K562 (cell line): ENCODE measurements around the gene NEURL1B. TPM values are rescaled to one million over a fixed set of nuclear protein-coding genes. Genes with fewer than 3 reads are reported as not detected.

Source experiments
- ATAC-seq: fragments of 200-7000 bp; cut with Tn5 transposase; 3 replicates; pipeline ENCODE4 v1.9.1; 2020; ENCODE audit warnings: moderate library complexity
- BruUV-seq: library from RNA; stranded (reverse); fragments of 400-500 nt; replicated peaks from 2 replicates; lab custom pipeline; 2021; lab: Mats Ljungman, UMichigan
- CTCF ChIA-PET: fragments of 300-600 bp; formaldehyde crosslinking; extraction: SDS; loops from one replicate; lab custom pipeline; 2021; ENCODE audit warnings: low intra/inter-chr PET ratio; lab: Yijun Ruan, JAX
- POLR2A ChIA-PET: fragments of 300-600, 350-650 bp; sonication (Branson Sonifier 250); formaldehyde crosslinking; extraction: SDS; loops from one replicate; lab custom pipeline; 2021; ENCODE audit warnings: antibody characterized with exemption, inconsistent platforms; lab: Yijun Ruan, JAX
- DNase-seq, 4 experiments: peaks; one replicate each; pipeline versions ENCODE4 v3.0.0 to v3.0.0-alpha.2; 2011 to 2018; ENCODE audit warnings: low spot score in 3 of 4, mixed read lengths in 3 of 4; ENCODE audit errors: extremely low read depth in 1 of 4
- FAIRE-seq: peaks from 2 replicates; lab custom pipeline; 2011; peaks lifted over from hg19 to GRCh38; lab: Jason Lieb, UNC
- H2AFZ ChIP-seq: 2 replicates; pipeline ENCODE4 v1.6.0; 2011; ENCODE audit warnings: low read depth, low read length, control low read depth, inconsistent platforms
- H3K27ac ChIP-seq: fragments of 200-600 bp; 3 replicates; pipeline ENCODE4 v1.8.0; 2011; ENCODE audit warnings: low read depth, mild to moderate bottlenecking, control low read depth, inconsistent platforms, low read length, moderate library complexity, mixed read lengths; ENCODE audit errors: extremely low read depth
- H3K27me3 ChIP-seq, 2 experiments: fragments of 300-600 bp in 1 of 2; 2 replicates in 1 of 2; 3 replicates in 1 of 2; pipeline versions ENCODE4 v1.6.0 to v1.8.0; 2011; ENCODE audit warnings: inconsistent platforms in 2 of 2, low read length in 2 of 2, mild to moderate bottlenecking in 1 of 2, mixed read lengths in 1 of 2, moderate library complexity in 1 of 2; ENCODE audit not compliant: control insufficient read depth in 2 of 2, insufficient read depth in 2 of 2
- H3K36me3 ChIP-seq: fragments of 300-600 bp; 3 replicates; pipeline ENCODE4 v1.8.0; 2011; ENCODE audit warnings: mild to moderate bottlenecking, low read length, inconsistent platforms; ENCODE audit not compliant: control insufficient read depth, insufficient read depth
- H3K4me1 ChIP-seq, 2 experiments: fragments of 200-600 bp in 1 of 2; replicated peaks in 1 of 2; 2 replicates in 1 of 2; 3 replicates in 1 of 2; pipeline versions ENCODE4 v1.5.1 to v1.8.0; 2011; ENCODE audit warnings: inconsistent platforms in 2 of 2, low read length in 2 of 2, mild to moderate bottlenecking in 1 of 2, mixed read lengths in 1 of 2, moderate library complexity in 1 of 2; ENCODE audit not compliant: control insufficient read depth in 2 of 2, insufficient read depth in 2 of 2
- H3K4me2 ChIP-seq: 2 replicates; pipeline ENCODE4 v1.6.1; 2011; ENCODE audit warnings: low read length, control low read depth, inconsistent platforms, mixed read lengths; ENCODE audit not compliant: insufficient read depth
- H3K4me3 ChIP-seq: fragments of 200-600 bp; sonication (generic), shearing (Covaris generic); 2 replicates; pipeline ENCODE4 v1.5.1; 2016; ENCODE audit warnings: control low read depth, inconsistent platforms
- H3K79me2 ChIP-seq: fragments of 200-600 bp; 3 replicates; pipeline ENCODE4 v1.8.0; 2011; ENCODE audit warnings: low read length, inconsistent platforms; ENCODE audit not compliant: control insufficient read depth, insufficient read depth
- H3K9ac ChIP-seq, 2 experiments: 2 replicates each; pipeline versions ENCODE4 v1.6.0 to v1.6.1; 2011; ENCODE audit warnings: low read depth in 2 of 2, low read length in 2 of 2, control low read depth in 1 of 2, inconsistent platforms in 1 of 2, mild to moderate bottlenecking in 1 of 2, mixed read lengths in 1 of 2; ENCODE audit not compliant: insufficient read depth in 1 of 2
- H3K9me1 ChIP-seq: one replicate; pipeline ENCODE4 v1.6.0; 2011; ENCODE audit warnings: inconsistent platforms, mild to moderate bottlenecking, low read length, moderate library complexity; ENCODE audit not compliant: control insufficient read depth, insufficient read depth
- H3K9me3 ChIP-seq: replicated peaks from 2 replicates; pipeline ENCODE4 v1.5.1; 2011; ENCODE audit warnings: low read depth, low read length, inconsistent platforms; ENCODE audit not compliant: control insufficient read depth, insufficient read depth
- H4K20me1 ChIP-seq: replicated peaks from 2 replicates; pipeline ENCODE4 v1.6.1; 2011; ENCODE audit warnings: low read length, inconsistent platforms, mixed read lengths; ENCODE audit not compliant: control insufficient read depth, insufficient read depth
- ASH1L ChIP-seq: fragments of 450-650 bp; IDR thresholded peaks from 2 replicates; pipeline ENCODE4 v1.6.1; 2018; ENCODE audit warnings: borderline replicate concordance, mild to moderate bottlenecking, low read depth; ENCODE audit not compliant: partially characterized antibody
- CHD1 ChIP-seq: fragments of 200-600 bp; sonication (generic); IDR thresholded peaks from one replicate; pipeline ENCODE4 v1.6.1; 2012; ENCODE audit warnings: mild to moderate bottlenecking, moderate library complexity, low read length, inconsistent platforms
- L3MBTL2 ChIP-seq: fragments of 450-650 bp; IDR thresholded peaks from 2 replicates; pipeline ENCODE4 v1.6.1; 2016; ENCODE audit warnings: mild to moderate bottlenecking, moderate library complexity
- MXI1 ChIP-seq: IDR thresholded peaks from 2 replicates; pipeline ENCODE4 v1.6.1; 2011; ENCODE audit warnings: low read depth, mild to moderate bottlenecking, improper control_type of control experiment, low read length
- RNF2 ChIP-seq: sonication (generic); IDR thresholded peaks from 2 replicates; pipeline ENCODE4 v1.6.1; 2016
- SOX6 ChIP-seq: fragments of 450-650 bp; IDR thresholded peaks from 2 replicates; pipeline ENCODE4 v1.6.1; 2014; ENCODE audit warnings: mild to moderate bottlenecking
- TAF15 ChIP-seq: fragments of 200-400 bp; formaldehyde crosslinking; IDR thresholded peaks from 2 replicates; pipeline ENCODE4 v1.6.1; 2017; ENCODE audit warnings: mild to moderate bottlenecking, low read depth, low read length, moderate library complexity
- TRIM24 ChIP-seq, 2 experiments: fragments of 450-650 bp; IDR thresholded peaks; 2 replicates each; pipeline ENCODE4 v1.6.1; 2016
- ZNF133 ChIP-seq: fragments of 250-450 bp; sonication (Bioruptor Pico); IDR thresholded peaks from 2 replicates; pipeline ENCODE4 v1.4.0; 2020; ENCODE audit warnings: mild to moderate bottlenecking
- ZNF23 ChIP-seq: fragments of 250-450 bp; sonication (Bioruptor Pico); IDR thresholded peaks from 2 replicates; pipeline ENCODE4 v1.4.0; 2020; ENCODE audit warnings: mild to moderate bottlenecking
- ZNF24 ChIP-seq: fragments of 450-650 bp; IDR thresholded peaks from 2 replicates; pipeline ENCODE4 v1.6.1; 2016
- ZZZ3 ChIP-seq: fragments of 450-650 bp; IDR thresholded peaks from 2 replicates; pipeline ENCODE4 v1.6.1; 2016; ENCODE audit warnings: antibody characterized with exemption, mild to moderate bottlenecking, moderate library complexity
- WGBS: fragments of 100-300 bp; shearing (Covaris generic); methylation state at CpG from one replicate; pipeline ENCODE4 v1.1.6; 2016; ENCODE audit warnings: low coverage, mixed read lengths; ENCODE audit not compliant: insufficient coverage; ENCODE audit errors: missing lambda C conversion rate; 5-methylcytosine and 5-hydroxymethylcytosine counted together
- in situ Hi-C: fragments of 300-500 bp; cut with MboI; formaldehyde crosslinking; loops from 4 replicates; pipeline ENCODE4 v1.15.0; 2018; ENCODE audit warnings: inconsistent platforms, mixed read lengths
- intact Hi-C: fragments of 100-400 bp; cut with micrococcal nuclease; formaldehyde crosslinking; loops from 2 replicates; pipeline ENCODE4 v1.14.2; 2022
- polyA plus RNA-seq, 8 experiments: library from polyadenylated mRNA; depleted of rRNA in 4 of 8; stranded (reverse) in 5 of 8; unstranded in 3 of 8; fragments of >200 nt; fragmentation: Nextera tagmentation in 2 of 8; fragmentation: Illumina TruSeq in 1 of 8; extraction: Ambion mirVana in 2 of 8; extraction: Trizol in 1 of 8; gene quantifications; 2 replicates each; pipeline versions ENCODE4 v1.2.1 to v1.2.3, GENCODE V29; 2011 to 2014; ENCODE audit warnings: inconsistent platforms in 1 of 8, missing spikeins in 1 of 8
- total RNA-seq, 7 experiments: library from RNA; depleted of rRNA in 6 of 7; stranded (reverse); fragments of >200 nt in 6 of 7; fragmentation: Illumina TruSeq in 2 of 7; extraction: Trizol in 2 of 7; gene quantifications; 2 replicates each; pipeline versions ENCODE4 v1.2.1 to v1.2.3, GENCODE V29; 2011 to 2021; ENCODE audit warnings: low replicate concordance in 1 of 7
- TF ChIP-seq, protein P1 (sequence below): fragments of 250-450 bp; sonication (Bioruptor Pico); IDR thresholded peaks from 2 replicates; pipeline ENCODE4 v1.4.0; 2020; ENCODE audit warnings: mild to moderate bottlenecking
- TF ChIP-seq, protein P2 (sequence below): sonication (generic); formaldehyde crosslinking; IDR thresholded peaks from 2 replicates; pipeline ENCODE4 v1.5.0; 2020; ENCODE audit warnings: missing genetic modification reagents
- TF ChIP-seq, protein P3 (sequence below): fragments of 200-800 bp; sonication (Bioruptor generic); IDR thresholded peaks from 2 replicates; pipeline ENCODE4 v1.6.1; 2017; ENCODE audit warnings: missing genetic modification characterization, missing compliant biosample characterization

The NEURL1B gene
- total and polyA plus RNA-seq, 9 of the 15 experiments (the other 6 are each of a cell fraction or from before 2014, with no cell fraction given): 0.04 TPM; not detected in 8

DNA sequence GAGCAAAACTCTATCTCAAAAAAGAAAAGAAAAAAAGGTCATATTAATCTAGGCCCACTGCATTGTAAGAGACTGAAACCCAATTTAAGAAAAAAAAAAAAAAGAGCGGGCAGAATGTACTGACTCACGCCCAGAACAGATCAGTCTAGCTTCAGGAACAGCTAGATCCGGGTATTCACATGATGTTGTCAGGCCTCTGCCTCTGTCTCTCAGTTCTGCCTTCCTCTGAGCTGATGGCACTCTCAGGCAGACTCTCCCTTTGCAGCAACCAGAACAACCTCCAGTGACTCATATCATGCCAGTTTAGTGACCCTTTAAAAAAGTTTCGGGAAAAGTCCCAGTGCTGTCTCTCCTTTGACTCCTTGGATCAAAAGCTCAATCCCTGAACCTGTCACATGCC, 53.0 kb downstream of the NEURL1B start:
- Histone ChIP-seq H3K9me1 (no peaks in the 10 kb centered on the region), H3K27ac (no peak overlapping the region), H3K9me3 (no peaks in the 10 kb centered on the region), H3K36me3 (no peaks in the 10 kb centered on the region), H4K20me1 (0 out of 2 replicates have a peak, but pooled peaks cover 10% of the 10 kb centered on the region), H3K4me3 (no peak overlapping the region), H3K27me3 (peaks cover 41 to 73% of the 10 kb centered on the region in 2 experiments; a peak in 4 of 5 replicates), H3K4me2 (no peak overlapping the region), H3K9ac (no peak overlapping the region), H3K4me1 (peaks cover 0 to 14% of the 10 kb centered on the region in 2 experiments; a peak in 2 of 5 replicates), H2AFZ (no peak overlapping the region), H3K79me2 (no peaks in the 10 kb centered on the region)
- WGBS: 3% methylated on average over 4 of the region's 4 CpGs
- CTCF ChIA-PET: no interaction called here
- DNase-seq: no peak
- TF ChIP-seq, protein P1, sequence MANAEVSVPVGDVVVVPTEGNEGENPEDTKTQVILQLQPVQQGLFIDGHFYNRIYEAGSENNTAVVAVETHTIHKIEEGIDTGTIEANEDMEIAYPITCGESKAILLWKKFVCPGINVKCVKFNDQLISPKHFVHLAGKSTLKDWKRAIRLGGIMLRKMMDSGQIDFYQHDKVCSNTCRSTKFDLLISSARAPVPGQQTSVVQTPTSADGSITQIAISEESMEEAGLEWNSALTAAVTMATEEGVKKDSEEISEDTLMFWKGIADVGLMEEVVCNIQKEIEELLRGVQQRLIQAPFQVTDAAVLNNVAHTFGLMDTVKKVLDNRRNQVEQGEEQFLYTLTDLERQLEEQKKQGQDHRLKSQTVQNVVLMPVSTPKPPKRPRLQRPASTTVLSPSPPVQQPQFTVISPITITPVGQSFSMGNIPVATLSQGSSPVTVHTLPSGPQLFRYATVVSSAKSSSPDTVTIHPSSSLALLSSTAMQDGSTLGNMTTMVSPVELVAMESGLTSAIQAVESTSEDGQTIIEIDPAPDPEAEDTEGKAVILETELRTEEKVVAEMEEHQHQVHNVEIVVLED (CRISPR knock-in tag): no peak
- TF ChIP-seq RNF2: no peak
- TF ChIP-seq MXI1: no peak
- TF ChIP-seq ZNF133: no peak
- no peak for TF ChIP-seq CHD1
- no peak for TF ChIP-seq ZNF24
- no peak for TF ChIP-seq TRIM24 (IDR thresholded peaks at IDR 0.05)
- TF ChIP-seq, protein P2, sequence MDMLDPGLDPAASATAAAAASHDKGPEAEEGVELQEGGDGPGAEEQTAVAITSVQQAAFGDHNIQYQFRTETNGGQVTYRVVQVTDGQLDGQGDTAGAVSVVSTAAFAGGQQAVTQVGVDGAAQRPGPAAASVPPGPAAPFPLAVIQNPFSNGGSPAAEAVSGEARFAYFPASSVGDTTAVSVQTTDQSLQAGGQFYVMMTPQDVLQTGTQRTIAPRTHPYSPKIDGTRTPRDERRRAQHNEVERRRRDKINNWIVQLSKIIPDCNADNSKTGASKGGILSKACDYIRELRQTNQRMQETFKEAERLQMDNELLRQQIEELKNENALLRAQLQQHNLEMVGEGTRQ (CRISPR knock-in tag): no peak
- no peak for TF ChIP-seq SOX6
- no peak for TF ChIP-seq L3MBTL2
- no peak for TF ChIP-seq ZZZ3
- no peak for TF ChIP-seq ASH1L
- TF ChIP-seq ZNF23: no peak
- TF ChIP-seq, protein P3, sequence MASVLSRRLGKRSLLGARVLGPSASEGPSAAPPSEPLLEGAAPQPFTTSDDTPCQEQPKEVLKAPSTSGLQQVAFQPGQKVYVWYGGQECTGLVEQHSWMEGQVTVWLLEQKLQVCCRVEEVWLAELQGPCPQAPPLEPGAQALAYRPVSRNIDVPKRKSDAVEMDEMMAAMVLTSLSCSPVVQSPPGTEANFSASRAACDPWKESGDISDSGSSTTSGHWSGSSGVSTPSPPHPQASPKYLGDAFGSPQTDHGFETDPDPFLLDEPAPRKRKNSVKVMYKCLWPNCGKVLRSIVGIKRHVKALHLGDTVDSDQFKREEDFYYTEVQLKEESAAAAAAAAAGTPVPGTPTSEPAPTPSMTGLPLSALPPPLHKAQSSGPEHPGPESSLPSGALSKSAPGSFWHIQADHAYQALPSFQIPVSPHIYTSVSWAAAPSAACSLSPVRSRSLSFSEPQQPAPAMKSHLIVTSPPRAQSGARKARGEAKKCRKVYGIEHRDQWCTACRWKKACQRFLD (CRISPR knock-in tag): no peak
- no peak for TF ChIP-seq TAF15
- intact Hi-C loops: loop anchor here (10.0 kb wide), 2 partner anchors 49 to 119 kb away; partner anchors contain the start of gene NEURL1B
- POLR2A ChIA-PET: interaction anchor here (0.6 to 0.7 kb wide), 2 partner anchors 28 to 208 kb away, joined by 3 to 5 read pairs; no protein-coding TSS in a partner anchor
- no peak for ATAC-seq
- in situ Hi-C loops: loop anchor here (5.0 kb wide), 1 partner anchor 217 kb away; no protein-coding TSS in a partner anchor
- BruUV-seq: no TSS peak
- FAIRE-seq: no peak
